HUDEP-2 (cell line): Measurements from ENCODE around the gene GFI1.
A peak's percentile ranks its signal among the peaks of the same experiment; 100 is the strongest.
"Not testable (repeated sequence)": the region's sequence is repeated elsewhere in the genome, so short reads cannot be mapped to it uniquely, and the experiment has no call there.

ENCODE experiments used
- DNase-seq, 76 experiments: peaks; one replicate each; lab custom pipeline; 2025; ENCODE audit not compliant: unreplicated experiment in 76 of 76; lab: John Stamatoyannopoulos, UW

Gene GFI1

DNA sequence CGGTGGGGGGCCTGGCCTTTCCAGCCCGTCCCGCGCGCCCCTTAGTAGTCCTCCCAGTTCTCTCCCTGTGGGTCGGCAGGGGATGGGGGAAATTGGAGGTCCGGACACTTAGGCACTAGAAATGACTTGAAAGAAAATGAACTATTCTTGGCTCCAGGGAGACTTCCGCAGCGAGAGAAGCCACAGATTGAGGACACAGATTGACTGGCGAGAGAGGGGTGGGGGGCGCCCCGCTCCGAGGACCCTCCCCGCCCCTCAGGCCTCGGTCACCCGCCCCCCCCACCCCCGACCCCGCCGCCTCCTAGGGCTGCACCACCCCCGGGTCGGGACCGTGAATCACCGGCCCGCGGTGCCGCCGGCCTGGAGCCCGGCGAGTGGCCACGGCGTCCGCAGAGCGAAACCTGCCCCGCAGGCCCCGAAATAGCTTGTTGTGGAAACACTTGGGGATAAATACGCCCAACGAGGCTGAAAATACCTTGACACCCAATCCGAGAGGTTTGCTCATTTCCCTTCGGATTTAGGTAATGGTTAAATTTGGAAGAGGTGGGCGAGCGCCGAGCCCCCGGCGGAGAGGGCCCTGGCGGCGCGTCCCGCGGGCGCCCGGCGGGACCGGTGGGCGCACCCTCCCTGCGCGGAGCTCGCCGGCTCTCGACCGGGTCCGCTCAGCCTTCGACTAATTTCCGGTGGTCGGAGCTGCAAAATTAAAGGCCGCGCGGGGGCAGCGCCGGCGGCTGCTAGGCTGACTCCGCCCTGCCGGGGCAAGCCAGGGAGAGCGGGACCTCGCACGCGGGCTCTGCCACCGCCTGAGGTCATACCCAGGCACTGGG is at the start of gene GFI1:
Gene GFI1 (minus strand): TSS at position 675 of the 827 bp plus-strand sequence. CDS start 3,438 bp downstream, outside the sequence.
- peak in 9 of 76 experiments; percentile 7 to 32 (median 12) for DNase-seq

DNA sequence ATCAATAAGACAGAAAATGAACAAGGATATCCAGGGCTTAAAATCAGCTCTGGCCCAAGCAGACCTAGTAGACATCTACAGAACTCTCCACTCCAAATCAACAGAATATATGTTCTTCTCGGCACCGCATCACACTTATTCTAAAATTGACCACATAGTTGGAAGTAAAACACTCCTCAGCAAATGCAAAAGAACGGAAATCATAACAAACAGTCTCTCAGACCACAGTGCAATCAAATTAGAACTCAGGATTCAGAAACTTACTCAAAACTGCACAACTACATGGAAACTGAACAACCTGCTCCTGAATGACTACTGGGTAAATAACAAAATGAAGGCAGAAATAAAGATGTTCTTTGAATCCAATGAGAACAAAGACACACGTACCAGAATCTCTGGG is 45.6 kb upstream of the GFI1 start:
- DNase-seq = not testable (repeated sequence)

DNA sequence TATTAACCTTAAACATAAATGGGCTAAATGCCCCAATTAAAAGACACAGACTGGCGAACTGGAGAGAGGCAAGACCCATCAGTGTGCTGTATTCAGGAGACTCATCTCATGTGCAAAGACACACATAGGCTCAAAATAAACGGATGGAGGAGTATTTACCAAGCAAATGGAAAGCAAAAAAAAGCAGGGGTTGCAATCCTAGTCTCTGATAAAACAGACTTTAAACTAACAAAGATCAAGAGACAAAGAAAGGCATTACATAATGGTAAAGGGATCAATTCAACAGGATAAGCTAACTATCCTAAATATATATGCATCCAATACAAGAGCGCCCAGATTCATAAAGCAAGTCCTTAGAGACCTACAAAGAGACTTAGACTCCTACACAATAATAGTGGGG is 45.2 kb upstream of the GFI1 start:
- DNase-seq = not testable (repeated sequence)

DNA sequence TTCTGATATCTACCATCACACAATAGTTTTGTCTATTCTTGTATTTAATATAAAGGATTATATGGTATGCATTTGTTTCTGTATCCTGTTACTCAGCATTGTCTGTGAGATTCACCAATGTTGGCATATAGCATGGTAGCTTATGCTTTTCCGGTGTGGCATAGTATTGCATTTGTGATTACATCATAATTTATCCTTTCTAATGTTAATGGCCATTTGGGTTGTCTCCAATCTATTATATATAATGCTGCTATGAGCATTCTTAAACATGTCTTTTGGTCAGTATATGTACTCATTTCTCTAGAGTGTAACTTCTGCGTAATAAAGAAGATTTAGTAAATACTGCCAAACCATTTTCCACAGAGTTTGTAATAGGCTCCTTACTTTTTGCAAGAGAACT is 40.9 kb upstream of the GFI1 start:
- DNase-seq = no peak

DNA sequence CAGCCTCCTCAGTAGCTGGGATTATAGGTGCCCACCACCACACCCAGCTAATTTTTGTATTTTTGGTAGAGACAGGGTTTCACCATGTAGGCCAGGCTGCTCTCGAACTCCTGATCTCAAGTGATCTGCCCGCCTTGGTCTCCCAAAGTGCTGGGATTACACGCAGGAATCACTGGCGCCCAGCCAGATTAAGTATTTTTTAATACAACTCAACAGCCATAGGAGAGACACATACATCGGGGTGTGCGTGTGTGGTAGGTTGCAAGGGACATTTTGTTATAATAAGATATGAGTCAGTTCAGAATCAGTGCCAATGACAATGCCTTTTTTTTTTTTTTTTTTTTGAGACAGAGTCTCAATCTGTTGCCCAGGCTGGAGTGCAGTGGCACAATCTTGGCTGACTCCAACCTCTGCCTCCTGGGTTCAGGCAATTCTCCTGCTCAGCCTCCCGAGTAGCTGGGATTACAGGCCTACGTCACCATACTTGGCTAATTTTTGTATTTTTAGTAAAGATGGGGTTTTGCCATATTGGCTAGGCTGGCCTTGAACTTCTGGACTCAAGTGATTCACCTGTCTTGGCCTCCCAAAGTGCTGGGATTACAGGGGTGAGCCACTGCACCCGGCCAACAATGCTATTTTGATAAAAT is 38.3 kb upstream of the GFI1 start:
- DNase-seq = not testable (repeated sequence)

DNA sequence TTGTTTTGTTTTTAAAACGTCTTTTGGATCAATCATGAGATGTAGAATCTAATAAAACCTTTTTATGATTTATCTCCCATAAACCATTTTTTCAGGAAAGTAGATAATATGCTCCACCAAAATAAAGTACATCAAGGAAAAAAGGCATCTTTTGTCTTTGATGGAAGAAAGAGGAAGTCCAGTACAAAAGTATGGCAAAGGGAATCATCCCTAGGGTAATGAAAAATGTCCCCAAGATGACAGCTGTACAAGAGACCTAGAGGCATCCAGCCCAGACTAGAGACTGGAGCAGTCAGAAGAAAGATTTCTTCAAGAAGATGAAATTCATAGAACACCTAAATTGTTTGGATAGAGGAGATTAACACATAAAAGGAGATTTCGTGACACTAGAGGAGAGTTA is 32.3 kb upstream of the GFI1 start:
- DNase-seq = no peak

DNA sequence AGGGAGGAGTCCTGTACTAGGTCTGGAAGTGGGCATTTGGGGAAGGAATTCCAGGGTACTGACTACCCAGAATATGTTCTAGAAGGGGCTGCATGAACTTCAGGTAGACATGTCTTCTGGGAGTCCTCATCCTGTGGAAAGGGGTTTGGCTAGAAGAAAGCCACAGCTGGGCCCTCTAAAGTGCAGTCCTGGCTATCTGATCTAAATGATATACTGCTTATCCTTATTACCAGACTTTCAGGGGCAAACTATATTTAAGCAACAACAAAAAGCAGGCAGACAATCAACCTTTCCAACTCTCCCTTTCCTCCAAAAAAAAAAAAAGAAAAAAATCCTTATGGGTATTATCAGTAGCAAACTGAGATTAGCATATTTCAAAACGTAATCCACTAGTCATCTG is 29.8 kb upstream of the GFI1 start:
- no peak for DNase-seq

DNA sequence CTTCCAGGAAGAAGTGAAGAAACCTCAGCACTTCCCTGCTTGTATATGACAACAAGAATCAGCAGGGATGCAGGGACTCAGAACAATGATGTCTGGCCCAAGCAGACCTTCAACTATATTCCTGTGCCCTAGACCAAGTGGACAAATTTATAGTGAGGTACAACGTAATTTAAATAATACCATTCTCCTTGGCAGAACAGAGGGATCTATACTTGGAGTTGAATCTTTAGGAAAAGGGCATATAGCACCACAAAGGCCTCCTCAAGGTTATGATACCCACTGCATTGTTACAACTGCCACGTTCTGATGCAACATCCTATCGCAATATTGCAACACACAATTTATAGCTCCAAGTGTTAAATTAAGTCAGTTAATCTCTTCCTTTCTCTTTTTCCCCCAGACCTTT is 29.1 kb upstream of the GFI1 start:
- no peak for DNase-seq

DNA sequence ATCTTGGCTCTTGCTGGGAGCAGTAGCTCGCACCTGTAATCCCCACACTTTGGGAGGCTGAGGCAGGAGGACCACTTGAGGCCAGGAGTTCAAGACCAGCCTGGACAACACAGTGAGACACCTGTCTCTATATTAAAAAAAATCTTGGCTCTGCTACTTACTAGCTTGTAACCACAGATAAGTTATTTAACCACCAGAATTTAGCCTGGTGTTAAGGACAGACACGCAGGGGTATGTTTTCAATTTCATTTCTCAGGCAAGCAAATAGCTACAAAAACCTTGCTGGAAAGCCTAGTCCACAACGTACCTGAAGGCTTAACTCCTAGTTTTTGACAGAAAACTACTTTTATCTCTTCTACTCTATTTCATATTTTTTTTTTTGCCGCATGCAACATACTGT is 24.8 kb upstream of the GFI1 start:
- no peak for DNase-seq

DNA sequence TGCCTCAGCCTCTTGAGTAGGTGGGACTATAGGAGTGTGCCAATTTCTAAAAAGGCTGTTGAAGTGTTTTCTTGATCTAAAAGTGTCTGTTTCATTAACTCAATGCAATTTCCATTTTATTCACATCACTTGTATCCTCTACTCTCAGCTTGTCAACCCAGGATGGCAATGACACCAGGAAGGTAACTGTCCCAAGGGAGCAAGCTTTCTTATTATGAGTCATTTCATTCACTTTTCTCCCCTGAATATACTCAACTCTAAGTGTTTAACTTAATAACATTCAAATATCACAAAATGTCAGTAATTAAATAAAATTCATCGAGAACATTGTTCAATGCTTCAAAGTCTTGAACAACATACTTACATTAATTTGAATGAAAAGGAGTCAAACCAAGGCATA is 22.9 kb upstream of the GFI1 start:
- DNase-seq = no peak

DNA sequence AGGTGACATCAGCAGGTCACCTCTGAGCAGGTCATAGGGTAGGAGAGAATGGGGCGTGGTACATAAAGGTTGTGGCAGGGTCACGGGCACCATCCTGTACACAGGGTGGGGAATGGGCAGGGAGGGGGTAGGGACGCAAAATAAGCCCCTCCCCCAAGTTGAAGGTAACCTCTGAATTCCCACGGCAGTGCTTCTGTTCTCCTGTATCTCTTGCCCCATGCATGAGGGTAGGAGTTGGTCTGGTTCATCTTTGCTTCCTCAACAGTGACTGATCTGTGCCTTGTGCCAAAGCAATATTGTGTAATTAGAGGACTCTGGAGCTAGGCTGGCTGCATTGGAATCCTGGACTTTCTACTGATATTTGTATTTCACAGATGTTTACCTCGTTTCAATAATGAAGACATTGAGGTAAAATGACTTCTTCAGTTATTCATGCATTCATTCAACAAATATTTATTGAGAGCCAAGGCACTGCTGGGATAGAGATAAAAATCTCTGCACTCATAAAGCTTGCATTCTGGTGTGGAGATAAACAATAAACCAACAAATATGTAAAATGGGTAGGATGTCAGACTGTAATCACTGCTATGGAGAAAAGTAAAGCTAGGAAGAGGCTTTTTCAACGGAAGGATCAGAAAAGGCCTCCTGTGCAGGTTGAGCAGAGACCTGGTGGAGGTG is 18.4 kb upstream of the GFI1 start:
- no peak for DNase-seq

DNA sequence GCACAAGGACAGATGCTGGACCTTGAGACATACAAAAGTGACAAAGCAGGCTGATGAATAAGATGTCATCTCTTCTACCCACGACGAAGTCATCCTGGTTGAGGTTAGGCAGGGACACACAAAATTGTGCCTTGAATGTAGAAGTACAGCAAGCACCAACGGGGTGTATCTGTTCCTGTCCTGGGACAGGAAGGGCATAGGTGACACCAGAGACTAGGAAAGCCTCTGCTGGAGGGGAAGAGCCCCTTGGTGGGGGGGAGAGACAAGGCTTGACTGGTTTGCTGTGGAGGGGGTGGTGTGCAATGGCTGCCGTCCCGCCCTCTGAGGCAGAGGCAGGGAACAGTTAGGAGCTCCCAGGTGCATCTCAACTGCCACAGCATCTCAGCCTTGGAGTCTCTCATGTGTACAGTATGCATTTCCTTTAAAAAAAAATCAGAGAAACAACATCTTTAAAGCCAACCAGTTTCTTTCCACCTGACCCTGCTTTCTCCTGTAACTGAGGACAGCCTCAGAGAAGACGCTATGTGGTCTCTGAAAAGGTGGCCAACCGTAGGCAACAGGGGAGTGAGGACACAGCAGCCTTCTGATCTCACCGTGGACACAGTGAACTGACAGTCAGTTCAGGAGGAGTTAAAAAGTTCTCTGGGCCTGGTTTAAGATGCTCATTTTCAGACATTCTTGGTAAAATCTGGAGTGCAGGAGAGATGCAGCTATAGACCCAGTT is 17.7 kb upstream of the GFI1 start:
- no peak for DNase-seq

DNA sequence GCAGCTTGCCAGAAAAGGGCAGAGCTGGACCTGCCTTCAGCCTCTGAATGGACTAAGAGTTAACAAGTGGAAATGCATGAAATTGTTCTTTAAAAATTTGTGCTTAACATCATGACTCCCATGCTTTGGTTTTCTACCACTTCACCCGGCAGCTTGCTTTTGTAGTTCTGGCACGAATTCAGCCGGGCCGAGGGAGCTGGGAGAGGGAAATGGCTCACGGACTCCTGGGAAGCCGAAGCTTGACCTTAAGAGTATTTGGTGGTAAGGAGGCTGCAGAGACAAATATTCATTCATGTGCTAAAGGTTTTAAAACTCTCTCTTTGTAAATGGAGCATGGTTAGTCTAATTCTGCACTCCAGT is 17.2 kb upstream of the GFI1 start:
- no peak for DNase-seq

DNA sequence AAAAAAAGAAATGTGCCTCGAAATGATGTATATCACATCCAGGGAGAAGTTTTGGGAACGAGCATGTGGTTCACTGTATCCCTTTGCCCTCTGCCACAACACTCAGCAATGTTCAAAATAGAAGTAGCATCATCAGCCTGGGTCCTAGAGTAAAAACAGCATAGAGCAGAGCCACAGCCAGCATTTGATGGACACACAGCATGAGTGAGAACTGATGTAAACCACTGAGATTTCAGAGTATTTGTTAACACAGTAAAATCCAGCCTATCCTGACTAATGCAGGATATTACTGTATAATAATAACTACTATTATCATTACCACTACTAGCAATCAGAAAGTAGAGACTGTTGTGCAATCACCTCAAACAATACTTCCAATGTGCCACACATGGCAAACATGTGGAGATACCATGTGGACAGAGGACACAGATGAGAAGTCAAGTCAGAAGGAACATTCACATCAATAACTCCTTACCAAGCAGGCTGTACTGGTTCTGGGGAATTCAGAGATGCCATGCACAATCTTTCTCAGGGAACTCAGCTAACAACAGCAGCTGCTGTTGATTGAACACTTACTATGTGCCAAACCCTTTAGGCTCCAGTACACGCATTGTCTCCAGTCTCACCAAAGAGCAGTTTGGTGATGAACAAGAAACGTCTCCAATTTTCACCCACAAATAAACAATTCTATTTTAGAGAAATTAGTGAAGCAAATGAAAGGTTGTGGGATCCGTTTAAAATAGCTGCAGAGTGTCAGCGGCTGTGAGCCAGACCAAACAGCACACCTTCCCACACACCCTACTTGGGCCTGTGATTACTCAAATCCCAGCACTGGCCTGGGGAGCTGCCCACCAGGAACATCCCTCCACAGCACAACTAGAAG is 16.6 kb upstream of the GFI1 start:
- no peak for DNase-seq

DNA sequence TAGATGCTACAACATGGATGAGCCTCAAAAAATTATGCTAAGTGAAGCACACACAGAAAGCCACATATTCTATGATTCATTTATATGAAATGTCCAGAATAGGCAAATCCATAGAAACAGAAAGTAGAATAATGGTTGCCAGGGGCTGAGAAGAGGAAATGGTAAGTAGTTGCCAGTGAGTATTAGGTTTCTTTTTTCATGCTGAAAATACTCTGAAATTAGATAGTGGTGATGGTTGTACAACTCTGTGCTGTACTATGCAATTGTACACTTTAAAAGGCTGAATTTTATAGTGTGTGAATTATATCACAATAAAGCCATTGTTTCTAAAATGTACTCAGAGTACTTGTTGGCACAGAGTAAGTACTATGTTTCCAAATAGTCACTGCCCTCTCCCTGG is 15.5 kb upstream of the GFI1 start:
- no peak for DNase-seq

DNA sequence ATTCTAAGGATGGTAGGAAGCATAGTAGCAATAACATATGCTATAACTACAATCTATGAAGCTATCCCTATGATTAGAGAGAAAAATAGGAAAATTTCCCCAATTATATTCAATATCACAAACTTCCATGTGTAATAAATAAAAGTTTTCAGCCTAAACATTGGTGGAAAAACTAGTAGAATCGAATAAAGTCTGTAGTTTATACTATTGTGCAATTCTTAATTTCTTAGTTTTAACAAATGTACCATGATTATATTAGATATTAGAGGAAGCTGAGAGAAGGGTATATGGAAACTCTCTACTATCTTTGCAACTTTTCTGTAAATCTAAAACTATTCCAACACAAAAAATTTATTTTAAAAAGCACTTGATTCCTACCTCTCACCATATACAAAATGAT is 13.8 kb upstream of the GFI1 start:
- DNase-seq = no peak

DNA sequence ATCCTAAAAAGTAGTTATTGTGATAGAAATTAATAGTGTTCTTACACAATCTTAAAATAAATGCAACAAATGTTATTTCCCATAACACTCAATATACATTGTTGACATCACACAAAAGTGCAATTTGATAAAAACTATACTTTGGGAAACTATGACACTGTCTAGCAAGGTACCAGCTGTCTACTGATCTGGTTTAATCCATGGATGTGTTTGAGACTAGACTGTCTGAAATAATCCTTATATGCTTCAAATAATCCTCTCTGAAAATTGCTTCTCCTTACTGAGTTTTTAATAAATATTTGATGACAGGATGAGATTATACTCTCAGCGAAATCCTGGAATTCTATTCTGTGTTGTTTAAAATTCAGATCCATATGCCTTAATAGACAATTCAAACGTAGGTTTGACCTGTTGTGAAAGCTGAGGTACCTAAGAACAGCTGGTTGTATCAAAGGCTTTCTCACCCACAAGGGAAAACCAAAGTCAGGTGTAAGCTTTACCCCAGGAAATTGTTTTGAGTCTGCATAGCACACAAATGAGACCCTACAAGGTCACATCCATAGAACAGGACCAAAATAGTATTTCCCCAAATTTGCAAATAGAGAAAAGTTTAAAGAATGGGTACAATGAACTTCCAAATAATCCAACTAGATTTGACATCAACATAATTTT is 8.8 kb upstream of the GFI1 start:
- no peak for DNase-seq

DNA sequence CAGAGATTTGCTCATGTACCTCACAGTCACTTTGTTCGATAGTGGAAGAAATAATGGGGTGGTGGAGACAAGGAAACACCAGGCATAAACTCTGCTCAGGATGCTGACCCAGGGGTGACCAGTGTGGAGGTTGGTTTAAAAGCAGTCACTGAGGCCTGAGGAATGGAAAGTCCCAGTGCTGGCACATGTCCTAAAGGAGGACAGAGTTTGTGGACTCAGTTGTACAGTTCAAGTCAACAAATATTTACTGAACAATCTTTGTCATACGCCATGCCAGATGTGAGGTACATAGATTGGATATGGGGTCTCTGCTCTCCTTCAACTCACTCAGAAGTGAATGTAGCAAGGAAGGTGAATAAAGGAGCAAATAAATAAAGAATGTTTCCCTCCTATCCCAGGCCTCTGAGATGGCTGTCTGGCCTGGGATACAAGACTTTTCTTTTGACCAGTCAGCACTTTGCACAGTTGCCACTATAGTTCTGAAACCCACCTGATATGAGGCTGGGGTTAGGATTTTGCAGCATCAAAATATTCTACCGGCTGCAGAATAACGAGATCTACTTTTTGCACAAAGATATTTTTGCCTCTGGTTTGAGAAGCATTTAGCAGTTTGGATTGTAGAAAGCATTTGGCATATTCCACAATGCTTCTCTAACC is 7.9 kb upstream of the GFI1 start:
- DNase-seq = no peak

DNA sequence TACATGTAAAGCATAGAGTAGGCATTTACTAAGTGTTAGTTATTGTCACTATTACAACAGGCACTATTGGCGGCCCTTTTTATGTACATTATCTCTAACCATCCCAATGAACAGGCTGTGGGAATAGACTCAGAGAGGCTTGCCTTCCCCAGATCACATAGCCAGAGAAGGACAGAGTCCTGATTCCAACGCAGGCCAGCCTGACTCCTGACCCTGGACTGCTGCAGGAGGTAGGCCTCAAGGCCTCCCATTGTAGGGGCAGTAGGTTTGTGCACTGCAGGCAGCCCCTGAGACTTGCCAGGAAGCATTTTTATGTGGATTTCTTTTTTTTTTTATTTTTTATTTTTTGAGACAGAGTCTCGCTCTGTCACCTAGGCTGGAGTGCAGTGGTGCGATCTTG is 6.4 kb upstream of the GFI1 start:
- DNase-seq = no peak
